HUES64 (cell line): ENCODE data around the gene PFN3.
"Not testable (repeated sequence)": the region's sequence is repeated elsewhere in the genome, so short reads cannot be mapped to it uniquely, and the experiment has no call there.

Experiments used
- H3K27ac ChIP-seq: 2 replicates; pipeline ENCODE4 v1.7.0; 2013; ENCODE audit warnings: low read depth, low read length, inconsistent platforms
- H3K27me3 ChIP-seq: 2 replicates; pipeline ENCODE4 v1.6.1; 2013; ENCODE audit warnings: mild to moderate bottlenecking, low read length; ENCODE audit not compliant: insufficient read depth
- H3K36me3 ChIP-seq: 2 replicates; pipeline ENCODE4 v1.6.1; 2013; ENCODE audit warnings: mild to moderate bottlenecking, low read length; ENCODE audit not compliant: insufficient read depth
- H3K4me1 ChIP-seq: 2 replicates; pipeline ENCODE4 v1.6.1; 2013; ENCODE audit warnings: mild to moderate bottlenecking, low read length, moderate library complexity; ENCODE audit not compliant: insufficient read depth
- H3K4me3 ChIP-seq: 2 replicates; pipeline ENCODE4 v1.5.1; 2013; ENCODE audit warnings: mild to moderate bottlenecking, low read length, moderate library complexity
- H3K9ac ChIP-seq: 2 replicates; pipeline ENCODE4 v1.6.1; 2013; ENCODE audit warnings: mild to moderate bottlenecking, low read depth, low read length
- H3K9me3 ChIP-seq: 2 replicates; pipeline ENCODE4 v1.6.1; 2013; ENCODE audit warnings: low read depth, low read length; ENCODE audit not compliant: insufficient read depth
- WGBS: fragments of 150-250, 120-280 bp; methylation state at CpG from one replicate; pipeline ENCODE4 v1.1.7; 2013; ENCODE audit warnings: missing lambda C conversion rate; 5-methylcytosine and 5-hydroxymethylcytosine counted together

Gene PFN3

DNA sequence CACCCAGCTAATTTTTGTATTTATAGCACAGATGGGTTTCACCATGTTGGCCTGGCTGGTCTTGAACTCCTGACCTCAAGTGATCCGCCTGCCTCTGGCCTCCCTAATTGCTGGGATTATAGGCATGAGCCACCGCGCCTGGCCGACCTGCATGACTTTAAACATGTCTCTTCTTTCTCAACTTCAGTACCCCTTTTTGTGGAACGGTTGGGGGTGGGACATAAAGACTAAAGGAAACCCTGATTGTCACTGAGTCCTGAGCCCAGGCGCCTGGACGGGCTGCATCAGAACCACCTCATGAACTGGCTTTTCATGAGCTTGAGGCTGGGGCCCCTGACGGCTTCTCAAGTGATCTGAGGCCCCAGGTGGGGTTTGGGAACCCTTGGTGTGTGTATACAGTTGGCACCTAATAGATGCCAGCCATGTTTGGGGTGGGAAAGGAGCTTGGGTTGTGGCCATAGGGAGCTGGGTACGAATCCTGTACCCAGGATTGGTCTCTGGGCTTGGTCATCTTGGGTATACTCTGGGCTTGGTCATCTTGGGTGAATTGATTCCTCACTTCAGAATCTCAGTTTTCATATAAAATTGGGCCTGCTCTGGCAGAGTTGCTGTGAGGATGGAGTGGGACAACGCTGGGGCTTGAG, 28.2 kb upstream of the PFN3 start:
- H3K9ac ChIP-seq, result no peak overlapping the region
- no peak overlapping the region for H3K4me3 ChIP-seq

DNA sequence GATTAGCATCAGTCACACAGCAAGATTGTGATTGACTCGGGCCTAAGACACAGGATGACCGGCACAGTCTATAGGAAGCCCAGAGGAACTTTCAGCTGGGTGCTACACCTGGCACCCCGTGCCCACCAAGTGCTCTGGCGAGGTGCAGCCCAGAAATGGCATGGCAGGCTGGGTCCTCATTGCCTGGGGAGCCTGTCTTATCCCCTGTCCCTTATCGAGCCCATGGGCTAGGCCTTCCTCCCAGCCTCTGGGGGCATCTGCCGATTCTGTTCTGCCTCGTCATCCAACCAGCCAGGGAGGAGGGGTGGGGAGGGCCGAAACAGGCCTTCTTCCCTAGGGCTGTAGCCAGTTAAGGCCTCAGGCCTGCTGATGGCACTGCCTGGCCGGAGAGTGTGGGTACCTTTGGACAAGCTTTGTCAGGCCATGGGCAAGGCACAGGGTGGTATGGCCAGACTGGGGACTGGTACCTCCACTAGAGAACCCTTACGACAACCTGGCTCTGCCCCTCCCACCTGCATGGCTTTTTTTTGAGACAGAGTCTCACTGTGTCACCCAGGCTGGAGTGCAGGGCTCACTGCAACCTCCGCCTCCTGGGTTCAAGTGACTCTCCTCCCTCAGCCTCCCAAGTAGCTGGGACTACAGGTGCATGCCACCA, 27.6 kb upstream of the PFN3 start:
- Histone ChIP-seq H3K4me1 (peaks cover 15% of the 10 kb centered on the region), H3K4me3 (peak overlapping the region; percentile 87; the same call in 1 of the 2 replicates), H3K9me3 (no peaks in the 10 kb centered on the region), H3K27ac (no peak overlapping the region), H3K9ac (peak overlapping the region; percentile 96; the same call in 1 of the 2 replicates), H3K27me3 (no peaks in the 10 kb centered on the region), H3K36me3 (peaks cover 21% of the 10 kb centered on the region)
- WGBS, result 89% methylated on average over 11 of the region's 11 CpGs

More for the DNA sequence above, 28.2 kb upstream of the PFN3 start:
- Histone ChIP-seq H3K4me1 (peaks cover 15% of the 10 kb centered on the region), H3K9me3 (no peaks in the 10 kb centered on the region), H3K27ac (no peak overlapping the region), H3K36me3 (peaks cover 26% of the 10 kb centered on the region), H3K27me3 (no peaks in the 10 kb centered on the region)
- 93% methylated on average over 9 of the region's 10 CpGs for WGBS

DNA sequence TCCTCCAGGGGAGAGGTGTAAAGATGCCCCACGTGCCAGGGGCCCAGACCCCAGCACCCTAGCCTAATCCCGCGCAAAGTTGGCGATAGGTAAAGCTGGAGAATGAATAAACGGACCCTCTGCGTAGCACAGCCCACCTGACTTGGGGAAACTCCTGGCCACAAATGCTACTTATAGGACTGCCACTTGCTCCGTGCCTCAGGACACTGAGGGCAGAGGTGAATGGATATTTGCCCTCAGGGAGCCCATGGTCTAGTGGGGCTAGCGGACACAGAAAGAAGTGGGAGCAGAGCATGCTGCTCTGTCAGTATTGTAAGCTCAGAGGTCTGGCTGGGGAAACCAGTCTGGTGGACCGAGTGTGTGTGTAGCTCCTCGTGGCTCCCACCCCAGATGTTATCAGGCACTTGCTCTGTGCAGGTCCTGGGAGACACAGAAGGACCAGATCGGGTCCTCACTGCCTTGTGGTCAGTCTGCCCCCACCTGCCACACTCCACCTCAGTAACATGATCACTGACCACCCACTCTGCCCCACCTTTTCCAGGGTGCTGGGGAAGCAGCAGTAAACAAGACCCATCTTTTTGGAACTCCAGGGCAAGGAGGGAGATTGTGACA, 26.9 kb upstream of the PFN3 start:
- 27% methylated on average over 11 of the region's 11 CpGs for WGBS
- no peaks in the 10 kb centered on the region for H3K27me3 ChIP-seq
- no peaks in the 10 kb centered on the region for H3K9me3 ChIP-seq
- peak overlapping the region; percentile 87 for H3K4me3 ChIP-seq
- peaks cover 13% of the 10 kb centered on the region for H3K36me3 ChIP-seq
- peak overlapping the region; percentile 96 for H3K9ac ChIP-seq
- peaks cover 15% of the 10 kb centered on the region for H3K4me1 ChIP-seq
- peak overlapping the region; percentile 85 for H3K27ac ChIP-seq

- no peaks in the 10 kb centered on the region for H3K27me3 ChIP-seq
- no peaks in the 10 kb centered on the region for H3K9me3 ChIP-seq
- H3K4me1 ChIP-seq, result peaks cover 15% of the 10 kb centered on the region
- peak within 1 kb of the TSS; percentile 87 for H3K4me3 ChIP-seq
- peak within 1 kb of the TSS; percentile 99 for H3K27ac ChIP-seq
- under 1% methylated on average over 82 of the region's 82 CpGs for WGBS
- H3K36me3 ChIP-seq, result peaks cover 8% of the 10 kb centered on the region
- H3K9ac ChIP-seq, result peak within 1 kb of the TSS; percentile 96
Observed at GRCh38 chr5:177426566-177427210, 26.2 kb upstream of the PFN3 start, which contains the start of gene GRK6. Gene GRK6, plus strand, starts transcription at chr5:177426676. Its CDS starts 170 bp downstream, at chr5:177426846.

GRCh38 chr5:177425801-177426565, 25.5 kb upstream of the PFN3 start:
- H3K4me3 ChIP-seq, result peak overlapping the region; percentile 70
- peaks cover 15% of the 10 kb centered on the region for H3K4me1 ChIP-seq
- peak overlapping the region; percentile 99 for H3K27ac ChIP-seq
- H3K9ac ChIP-seq, result peak overlapping the region; percentile 78
- under 1% methylated on average over 52 of the region's 52 CpGs for WGBS
- H3K27me3 ChIP-seq, result no peaks in the 10 kb centered on the region
- peaks cover 1% of the 10 kb centered on the region; the same call in 1 of the 2 replicates for H3K36me3 ChIP-seq
- H3K9me3 ChIP-seq, result no peaks in the 10 kb centered on the region

DNA sequence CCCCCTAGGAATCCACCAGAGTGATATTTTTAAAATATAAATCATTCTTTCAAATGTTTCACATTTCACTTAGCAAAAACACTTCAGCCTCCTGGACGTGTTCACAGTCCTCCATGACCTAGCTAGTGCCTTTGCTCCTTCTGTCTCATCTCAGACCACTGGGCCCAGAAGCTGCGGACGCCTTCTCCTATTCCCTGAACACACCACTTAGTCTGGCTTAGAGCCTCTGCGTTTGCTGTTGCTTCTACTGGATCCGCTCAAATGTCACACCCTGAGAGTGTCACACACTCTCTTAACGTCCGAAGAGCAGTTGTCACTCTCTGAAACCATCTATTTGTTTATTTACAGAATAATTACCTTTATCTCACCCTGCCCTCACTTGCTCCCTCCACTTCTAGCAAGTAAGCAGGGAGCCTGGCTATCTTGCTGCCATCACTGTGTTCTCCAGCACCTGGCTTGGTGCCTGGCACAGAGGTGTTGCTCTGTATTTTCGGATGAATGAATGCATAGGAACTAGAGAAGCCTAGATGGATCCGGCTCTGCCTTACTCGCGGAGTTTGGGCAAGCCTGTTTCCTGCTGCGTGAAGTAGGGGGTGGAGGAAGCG, 24.8 kb upstream of the PFN3 start:
- Histone ChIP-seq H3K27me3 (no peaks in the 10 kb centered on the region), H3K9me3 (no peaks in the 10 kb centered on the region), H3K36me3 (no peaks in the 10 kb centered on the region), H3K9ac (peak overlapping the region; percentile 78), H3K27ac (peak overlapping the region; percentile 99), H3K4me3 (peak overlapping the region; percentile 70), H3K4me1 (peaks cover 15% of the 10 kb centered on the region)
- 55% methylated on average over 13 of the region's 13 CpGs for WGBS

GRCh38 chr5:177423671-177424070, 23.2 kb upstream of the PFN3 start:
- no peak overlapping the region for H3K4me3 ChIP-seq
- no peaks in the 10 kb centered on the region for H3K27me3 ChIP-seq
- H3K36me3 ChIP-seq, result no peaks in the 10 kb centered on the region
- no peak overlapping the region for H3K27ac ChIP-seq
- peaks cover 15% of the 10 kb centered on the region for H3K4me1 ChIP-seq
- 83% methylated on average over 2 of the region's 2 CpGs for WGBS
- no peaks in the 10 kb centered on the region for H3K9me3 ChIP-seq
- H3K9ac ChIP-seq, result no peak overlapping the region

DNA sequence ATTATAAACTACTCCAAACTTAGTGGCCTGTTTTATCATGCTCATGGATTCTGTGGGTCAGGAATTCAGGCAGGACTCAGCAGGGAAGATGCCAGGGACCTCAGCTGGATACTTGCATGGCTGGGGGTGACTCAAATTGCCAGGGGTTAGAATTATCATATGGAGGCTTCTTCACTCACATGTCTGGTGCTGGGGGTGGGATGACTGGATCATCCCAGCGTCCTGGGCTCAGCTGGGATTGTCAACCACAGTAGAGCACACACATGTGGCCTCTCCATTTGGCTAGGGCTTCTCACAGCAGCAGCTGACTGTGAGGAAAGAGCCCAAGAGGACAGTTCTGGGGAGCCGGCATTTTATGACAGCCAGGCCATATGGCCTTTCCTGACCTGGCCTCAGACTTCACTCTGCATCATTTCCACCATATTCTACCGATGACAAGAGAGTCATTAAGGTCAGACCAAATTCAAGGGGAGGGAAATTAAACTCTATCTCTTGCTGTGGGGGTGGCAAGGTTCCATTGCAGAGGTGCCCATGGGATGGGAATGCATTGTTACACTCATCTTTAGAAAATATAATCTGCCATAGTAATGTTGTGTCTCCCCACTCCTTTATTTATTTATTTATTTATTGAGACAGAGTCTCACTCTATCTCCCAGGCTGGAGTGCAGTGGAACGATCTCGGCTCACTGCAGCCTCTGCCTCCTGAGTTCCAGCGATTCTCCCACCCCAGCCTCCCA, 20.8 kb upstream of the PFN3 start:
- Histone ChIP-seq H3K36me3 (no peaks in the 10 kb centered on the region), H3K27ac (no peak overlapping the region), H3K9me3 (no peaks in the 10 kb centered on the region), H3K4me3 (no peak overlapping the region), H3K9ac (no peak overlapping the region; the same call in 1 of the 2 replicates), H3K27me3 (no peaks in the 10 kb centered on the region), H3K4me1 (peaks cover 4% of the 10 kb centered on the region; the same call in 1 of the 2 replicates)
- 84% methylated on average over 6 of the region's 6 CpGs for WGBS

DNA sequence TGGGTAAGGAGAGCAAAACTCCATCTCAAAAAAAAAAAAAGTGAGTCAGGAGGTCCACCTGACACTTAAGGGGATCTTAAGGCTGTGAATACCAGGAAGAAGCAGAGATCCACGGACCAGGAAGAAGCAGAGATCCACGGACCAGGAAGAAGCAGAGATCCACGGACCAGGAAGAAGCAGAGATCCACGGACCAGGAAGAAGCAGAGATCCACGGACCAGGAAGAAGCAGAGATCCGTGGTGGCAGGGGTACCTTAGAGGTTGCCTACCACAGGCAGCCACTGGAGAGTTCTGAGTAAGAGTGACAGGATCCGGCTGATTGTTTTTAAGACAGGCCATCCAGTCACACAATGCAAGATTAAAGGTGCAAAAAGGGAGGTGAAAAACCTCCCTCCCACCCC, 20.0 kb upstream of the PFN3 start:
- H3K36me3 ChIP-seq, H3K9ac ChIP-seq, H3K4me1 ChIP-seq, H3K4me3 ChIP-seq, H3K27me3 ChIP-seq, H3K27ac ChIP-seq, H3K9me3 ChIP-seq: not testable (repeated sequence)
- WGBS, result 86% methylated on average over 7 of the region's 7 CpGs

DNA sequence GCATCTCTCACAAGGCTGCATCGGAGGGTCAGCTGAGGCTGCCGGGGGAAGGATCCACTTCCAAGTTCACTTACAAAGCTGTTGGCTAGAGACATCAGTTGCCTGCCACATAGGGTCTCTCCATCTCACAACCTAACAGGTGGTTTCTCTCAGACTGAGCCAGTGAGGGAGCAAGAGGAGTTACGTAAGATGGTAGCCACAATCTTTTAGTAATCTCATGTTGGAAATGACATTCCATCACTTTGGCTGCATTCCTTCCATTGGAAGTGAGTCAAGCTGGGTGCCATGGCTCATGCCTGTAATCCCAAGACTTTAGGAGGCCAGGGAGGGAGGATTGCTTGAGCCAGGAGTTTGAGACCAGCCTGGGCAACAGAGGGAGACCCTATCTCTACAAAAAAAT, 18.6 kb upstream of the PFN3 start:
- Histone ChIP-seq H3K36me3 (no peaks in the 10 kb centered on the region), H3K27ac (no peak overlapping the region), H3K9ac (no peak overlapping the region), H3K4me1 (no peaks in the 10 kb centered on the region), H3K9me3 (no peaks in the 10 kb centered on the region), H3K4me3 (no peak overlapping the region), H3K27me3 (no peaks in the 10 kb centered on the region)
- WGBS, result 97% methylated on average over 3 of the region's 3 CpGs
